Heart left ventricle (tissue), 16 donors: ENCODE data around the gene SLA2. TPM values are rescaled to one million over a fixed set of nuclear protein-coding genes. Genes with fewer than 3 reads are reported as not detected.

Experiments
- ATAC-seq, 4 donors: fragments of 200-7000 bp; cut with Tn5 transposase; one replicate each; pipeline ENCODE4 v1.9.1; 2020 to 2022; ENCODE audit warnings: moderate library complexity in 4 of 4, mild to moderate bottlenecking in 3 of 4, moderate number of reproducible peaks in 1 of 4
- DNase-seq, 5 donors: peaks; one replicate each; pipeline ENCODE4 v3.0.0-alpha.2; 2020
- H3K27ac ChIP-seq, 12 donors: fragments of 200-600 bp; sonication (generic) in 4 of 12; one replicate each; pipeline versions ENCODE4 v1.5.0 to v1.8.0; 2016 to 2022; ENCODE audit warnings: mild to moderate bottlenecking in 2 of 12
- H3K27me3 ChIP-seq, 9 donors: fragments of 200-600 bp; sonication (generic) in 2 of 9; one replicate each; pipeline versions ENCODE4 v1.5.1 to v1.8.0; 2016 to 2022; ENCODE audit warnings: mild to moderate bottlenecking in 3 of 9
- H3K36me3 ChIP-seq, 9 donors: fragments of 200-600 bp; sonication (generic) in 2 of 9; one replicate each; pipeline versions ENCODE4 v1.5.0 to v1.8.0; 2018 to 2022; ENCODE audit warnings: mild to moderate bottlenecking in 2 of 9
- H3K4me1 ChIP-seq, 12 donors: fragments of 200-600 bp; sonication (generic) in 4 of 12; one replicate each; pipeline versions ENCODE4 v1.5.0 to v1.8.0; 2016 to 2022; ENCODE audit warnings: mild to moderate bottlenecking in 3 of 12
- H3K4me3 ChIP-seq, 12 donors: fragments of 200-600 bp; sonication (generic) in 4 of 12; one replicate each; pipeline versions ENCODE4 v1.5.0 to v1.8.0; 2017 to 2022; ENCODE audit warnings: mild to moderate bottlenecking in 9 of 12, moderate library complexity in 4 of 12
- H3K9me3 ChIP-seq, 12 donors: fragments of 200-600 bp; sonication (generic) in 4 of 12; one replicate each; pipeline versions ENCODE4 v1.5.0 to v1.8.0; 2016 to 2022; ENCODE audit warnings: mild to moderate bottlenecking in 1 of 12
- POLR2A ChIP-seq, 2 donors: fragments of 450-650 bp; IDR thresholded peaks; one replicate each; pipeline ENCODE4 v1.6.1; 2017; ENCODE audit warnings: antibody characterized with exemption in 2 of 2, mild to moderate bottlenecking in 2 of 2, moderate library complexity in 2 of 2
- WGBS, 4 donors: extraction: QIAGEN DNeasy Blood & Tissue Kit in 2 of 4; methylation state at CpG; one replicate each; pipeline versions ENCODE4 v1.1.5 to v1.1.7; 2013 to 2018; 5-methylcytosine and 5-hydroxymethylcytosine counted together
- intact Hi-C, 10 donors: fragments of 100-400 bp; cut with DNase I; formaldehyde crosslinking; loops; one replicate each; pipeline versions ENCODE4 v1.11.1 to v1.14.2; 2022
- polyA plus RNA-seq, 2 donors: library from polyadenylated mRNA; stranded (reverse); fragments of 200-250 nt; gene quantifications; one replicate each; pipeline ENCODE4 v1.2.3, GENCODE V29; 2013
- total RNA-seq, 9 donors: library from RNA; depleted of rRNA in 2 of 9; stranded (reverse); fragments of >200 nt in 2 of 9; fragmentation: NEBNext Ultra II Directional in 3 of 9; extraction: Animal tissue kit (Norgen Biotek cat#: 25700) in 3 of 9; gene quantifications; one replicate each; pipeline versions ENCODE4 v1.1.0 to v1.2.4, GENCODE V29; 2016 to 2023
- TF ChIP-seq, protein P1 (sequence below), 12 donors: fragments of 200-600 bp; sonication (generic) in 4 of 12; IDR thresholded peaks; one replicate each; pipeline versions ENCODE4 v1.5.0 to v1.8.0; 2018 to 2022; ENCODE audit warnings: antibody characterized with exemption in 12 of 12, mild to moderate bottlenecking in 5 of 12
- donor health status: ischemic (EF 13 %, LVEDD 7.1; RV severe dilation, severe dysfunction).
- donor health status: healthy with polysubstance abuse.
- donor health status: DM: no; HTN: yes; CAD: no.
- donor health status: DM: no; HTN: no; CAD: no.
- donor health status: ischemic (EF 25% LVEDD 6.9; RV normal size, moderate dysfunction).
- donor health status: ischemic (EF 25% LVEDD 5.7; RV mildly dilated, moderate dysfunction).
- donor health status: healthy.
- donor health status: DM: yes; HTN: yes; CAD: no.
- donor health status: ischemic (EF 35%, LVEDD 5.7; RV mildly dilated, moderate dysfunction).
- donor health status: nonischemic (EF 11% LVEDD 7.7; RV severe dilation, severe dysfunction).
- donor health status: DM: yes; HTN: yes; CAD: no.
- donor health status: PGD.
- donor health status: ischemic (EF 29% LVEDD 5.4; RV normal size, mild dysfunction).
- donor health status: nonischemic (EF 23%, LVEDD 6.1; RV moderate dilation, normal function).

Gene SLA2
- total and polyA plus RNA-seq, 11 donors = 0.14 to 3.0 (median 0.36) TPM

DNA sequence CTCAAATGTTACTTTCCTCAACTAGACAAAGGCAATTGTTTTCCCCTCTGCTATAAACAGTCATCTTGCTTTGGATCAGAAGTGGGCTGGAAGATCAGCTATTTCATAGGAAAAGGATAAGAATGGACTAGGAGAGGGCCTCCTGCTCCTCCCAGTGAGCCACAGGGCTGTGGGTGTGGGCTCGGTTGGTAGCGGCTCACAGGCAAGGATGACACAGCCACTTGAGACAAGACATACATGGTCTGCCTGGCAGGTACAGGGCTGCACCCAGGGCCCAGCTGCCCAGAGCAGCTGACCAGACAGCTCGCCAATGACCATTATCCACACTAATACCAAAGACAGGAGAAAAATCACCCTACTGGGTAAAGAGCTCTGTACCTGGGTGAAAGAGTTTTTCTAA, 9.0 kb upstream of the SLA2 start:
- no peak overlapping the region for H3K27ac ChIP-seq
- H3K4me3 ChIP-seq = no peak overlapping the region
- no peak for ATAC-seq
- H3K36me3 ChIP-seq = peaks cover 0 to 94% (median 66%) of the 10 kb centered on the region in 9 donors
- 82 to 97% (median 96%) methylated on average over 3 of the region's 3 CpGs for WGBS, 4 donors
- peaks cover 0 to 6% (median 0%) of the 10 kb centered on the region in 12 donors for H3K4me1 ChIP-seq
- no peaks in the 10 kb centered on the region for H3K9me3 ChIP-seq
- TF ChIP-seq, protein P1, sequence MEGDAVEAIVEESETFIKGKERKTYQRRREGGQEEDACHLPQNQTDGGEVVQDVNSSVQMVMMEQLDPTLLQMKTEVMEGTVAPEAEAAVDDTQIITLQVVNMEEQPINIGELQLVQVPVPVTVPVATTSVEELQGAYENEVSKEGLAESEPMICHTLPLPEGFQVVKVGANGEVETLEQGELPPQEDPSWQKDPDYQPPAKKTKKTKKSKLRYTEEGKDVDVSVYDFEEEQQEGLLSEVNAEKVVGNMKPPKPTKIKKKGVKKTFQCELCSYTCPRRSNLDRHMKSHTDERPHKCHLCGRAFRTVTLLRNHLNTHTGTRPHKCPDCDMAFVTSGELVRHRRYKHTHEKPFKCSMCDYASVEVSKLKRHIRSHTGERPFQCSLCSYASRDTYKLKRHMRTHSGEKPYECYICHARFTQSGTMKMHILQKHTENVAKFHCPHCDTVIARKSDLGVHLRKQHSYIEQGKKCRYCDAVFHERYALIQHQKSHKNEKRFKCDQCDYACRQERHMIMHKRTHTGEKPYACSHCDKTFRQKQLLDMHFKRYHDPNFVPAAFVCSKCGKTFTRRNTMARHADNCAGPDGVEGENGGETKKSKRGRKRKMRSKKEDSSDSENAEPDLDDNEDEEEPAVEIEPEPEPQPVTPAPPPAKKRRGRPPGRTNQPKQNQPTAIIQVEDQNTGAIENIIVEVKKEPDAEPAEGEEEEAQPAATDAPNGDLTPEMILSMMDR (IDR thresholded peaks at IDR 0.05) = no peak
- TF ChIP-seq POLR2A (IDR thresholded peaks at IDR 0.05) = no peak
- DNase-seq = no peak
- intact Hi-C loops = no loop called here
- no peaks in the 10 kb centered on the region for H3K27me3 ChIP-seq

DNA sequence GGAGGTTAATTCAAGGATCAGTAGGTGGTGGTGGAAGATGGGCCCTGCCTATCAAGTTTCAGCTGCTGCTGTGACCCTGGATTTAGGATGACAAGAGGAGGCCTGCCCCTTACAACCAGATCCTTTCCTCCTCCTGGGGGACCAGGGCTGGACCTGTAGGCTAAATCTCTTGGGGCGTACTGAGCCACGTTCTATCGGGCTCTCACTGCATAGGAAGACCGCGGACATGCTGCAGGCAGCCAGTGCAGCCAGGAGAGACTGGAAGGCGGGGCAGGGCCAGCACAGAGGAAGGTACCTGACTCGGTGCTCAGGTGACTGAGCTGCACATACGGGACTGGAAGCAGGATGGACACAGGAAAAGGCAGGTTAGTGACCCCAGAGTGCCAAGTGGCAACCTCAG, 8.5 kb upstream of the SLA2 start:
- Histone ChIP-seq H3K4me1 (peaks cover 0 to 6% (median 0%) of the 10 kb centered on the region in 12 donors), H3K36me3 (peaks cover 0 to 89% (median 61%) of the 10 kb centered on the region in 9 donors), H3K27ac (no peak overlapping the region), H3K27me3 (no peaks in the 10 kb centered on the region), H3K9me3 (no peaks in the 10 kb centered on the region), H3K4me3 (no peak overlapping the region)
- no peak for TF ChIP-seq POLR2A (IDR thresholded peaks at IDR 0.05)
- TF ChIP-seq, protein P1 (IDR thresholded peaks at IDR 0.05) = no peak
- 94 to 98% (median 95%) methylated on average over 8 of the region's 8 CpGs for WGBS, 4 donors
- intact Hi-C loops = no loop called here
- DNase-seq (no peak), ATAC-seq (no peak)

DNA sequence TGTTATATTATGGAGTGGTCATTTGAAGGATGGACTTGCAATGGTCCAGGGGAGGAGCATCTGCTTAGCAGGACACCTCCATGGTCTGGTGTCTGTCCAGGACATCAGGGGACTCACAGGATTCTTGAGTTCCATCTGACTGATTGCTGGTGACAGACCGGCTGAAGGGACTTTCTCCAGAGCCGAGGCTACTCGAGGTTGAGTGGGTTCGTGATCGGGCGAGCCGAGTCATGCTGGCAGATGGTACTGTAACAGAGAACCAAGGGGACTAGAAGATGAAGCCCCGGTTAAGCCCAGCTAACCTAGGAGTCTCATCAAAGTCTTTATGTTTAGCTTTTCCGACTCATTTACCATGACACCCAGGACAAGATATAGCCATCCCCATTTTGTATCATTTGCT, 7.5 kb upstream of the SLA2 start:
- Histone ChIP-seq H3K4me1 (peaks cover 0 to 6% (median 0%) of the 10 kb centered on the region in 12 donors), H3K4me3 (no peak overlapping the region), H3K36me3 (peaks cover 0 to 78% (median 54%) of the 10 kb centered on the region in 9 donors), H3K9me3 (no peaks in the 10 kb centered on the region), H3K27ac (no peak overlapping the region), H3K27me3 (no peaks in the 10 kb centered on the region)
- intact Hi-C loops = no loop called here
- 85 to 93% (median 92%) methylated on average over 9 of the region's 9 CpGs for WGBS, 4 donors
- ATAC-seq (no peak), DNase-seq (no peak)
- TF ChIP-seq POLR2A (IDR thresholded peaks at IDR 0.05) = no peak
- TF ChIP-seq, protein P1 (IDR thresholded peaks at IDR 0.05) = no peak

DNA sequence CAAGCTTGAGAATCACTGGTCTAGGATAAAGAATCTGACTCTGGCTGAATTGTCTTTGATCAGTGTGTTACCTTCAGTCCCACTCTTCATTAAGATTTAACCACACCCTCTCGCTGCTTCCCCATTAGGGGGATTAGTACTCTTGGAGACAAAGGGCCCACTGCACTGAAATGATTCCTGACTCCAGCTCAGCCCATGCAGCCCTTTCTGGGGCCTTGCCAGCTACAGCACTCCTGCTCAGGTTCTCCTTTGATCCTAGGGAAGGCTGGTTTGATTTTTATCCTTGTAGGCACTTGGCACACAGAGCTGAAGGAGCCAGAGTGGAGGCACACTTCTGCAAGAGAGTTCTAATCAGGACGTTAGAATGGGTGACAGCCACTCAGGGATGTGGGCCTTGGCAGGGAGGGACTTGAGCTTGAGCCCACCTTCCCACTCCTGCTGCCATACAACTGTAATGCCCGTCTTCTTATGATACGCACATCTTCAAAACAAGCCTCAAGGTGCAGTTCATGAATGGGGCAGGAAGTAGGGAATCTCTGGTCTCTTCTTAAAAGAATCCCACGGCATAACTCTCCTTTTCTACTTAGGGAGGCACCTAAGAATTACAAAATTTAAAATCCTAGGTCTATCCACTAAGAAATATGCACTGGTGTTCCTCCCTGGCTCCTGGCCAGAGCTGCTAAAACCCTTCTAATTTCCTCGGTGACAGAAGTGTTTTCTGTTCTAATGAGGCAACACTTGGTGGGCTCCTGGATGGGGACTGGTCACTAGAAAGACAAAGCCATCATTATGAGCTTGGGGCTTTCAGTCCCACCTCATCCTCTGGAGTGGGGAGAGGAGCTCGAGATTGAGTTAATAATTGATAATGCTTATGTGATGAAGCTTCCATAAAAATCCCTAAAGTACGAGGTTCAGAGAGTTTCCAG, 1.5 kb upstream of the SLA2 start:
- Histone ChIP-seq H3K27me3 (no peaks in the 10 kb centered on the region), H3K27ac (no peak overlapping the region), H3K36me3 (peaks cover 0 to 19% (median 14%) of the 10 kb centered on the region in 9 donors), H3K9me3 (no peaks in the 10 kb centered on the region), H3K4me3 (no peak overlapping the region), H3K4me1 (peaks cover 0 to 11% (median 0%) of the 10 kb centered on the region in 12 donors)
- ATAC-seq = no peak
- no peak for DNase-seq
- intact Hi-C loops = no loop called here
- TF ChIP-seq, protein P1 (IDR thresholded peaks at IDR 0.05) = no peak
- no peak for TF ChIP-seq POLR2A (IDR thresholded peaks at IDR 0.05)
- WGBS, 4 donors = 73 to 84% (median 77%) methylated on average over 7 to 8 of the region's 8 CpGs
